Measurements from ENCODE around the gene CGA.

The CGA gene

DNA sequence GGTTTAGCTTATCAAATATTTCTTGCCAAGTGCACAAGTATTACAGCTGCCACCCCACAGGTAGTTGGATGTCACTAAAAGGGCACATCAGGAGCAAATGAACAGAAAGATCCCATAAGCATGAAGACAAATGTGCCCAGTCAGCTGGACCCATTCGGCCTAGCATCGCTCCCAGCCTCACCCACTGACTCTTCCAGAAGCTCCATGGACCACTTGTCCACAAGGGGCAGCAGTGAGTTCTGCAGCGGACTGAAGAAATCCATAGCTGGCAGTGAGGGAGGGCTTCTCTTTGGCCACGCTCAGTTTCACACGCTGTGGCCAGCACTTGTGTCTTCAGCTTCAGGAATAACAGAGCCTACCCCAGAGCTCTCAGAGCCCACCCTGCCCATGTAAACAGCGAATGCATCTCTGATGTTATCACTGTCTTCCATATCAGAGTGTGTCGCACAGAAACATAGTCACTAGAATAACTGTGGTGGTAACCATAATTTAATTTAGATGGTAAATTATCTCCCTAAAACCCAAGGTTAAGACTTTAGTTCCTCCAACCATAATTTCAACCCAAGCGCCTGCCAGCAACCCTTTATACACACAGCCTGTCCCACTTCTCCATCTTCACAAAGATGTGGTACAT, 15.8 kb downstream of the CGA start:
- TF ChIP-seq, protein P1, sequence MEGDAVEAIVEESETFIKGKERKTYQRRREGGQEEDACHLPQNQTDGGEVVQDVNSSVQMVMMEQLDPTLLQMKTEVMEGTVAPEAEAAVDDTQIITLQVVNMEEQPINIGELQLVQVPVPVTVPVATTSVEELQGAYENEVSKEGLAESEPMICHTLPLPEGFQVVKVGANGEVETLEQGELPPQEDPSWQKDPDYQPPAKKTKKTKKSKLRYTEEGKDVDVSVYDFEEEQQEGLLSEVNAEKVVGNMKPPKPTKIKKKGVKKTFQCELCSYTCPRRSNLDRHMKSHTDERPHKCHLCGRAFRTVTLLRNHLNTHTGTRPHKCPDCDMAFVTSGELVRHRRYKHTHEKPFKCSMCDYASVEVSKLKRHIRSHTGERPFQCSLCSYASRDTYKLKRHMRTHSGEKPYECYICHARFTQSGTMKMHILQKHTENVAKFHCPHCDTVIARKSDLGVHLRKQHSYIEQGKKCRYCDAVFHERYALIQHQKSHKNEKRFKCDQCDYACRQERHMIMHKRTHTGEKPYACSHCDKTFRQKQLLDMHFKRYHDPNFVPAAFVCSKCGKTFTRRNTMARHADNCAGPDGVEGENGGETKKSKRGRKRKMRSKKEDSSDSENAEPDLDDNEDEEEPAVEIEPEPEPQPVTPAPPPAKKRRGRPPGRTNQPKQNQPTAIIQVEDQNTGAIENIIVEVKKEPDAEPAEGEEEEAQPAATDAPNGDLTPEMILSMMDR (IDR thresholded peaks at IDR 0.05; ENCODE audit: extremely low read depth, insufficient read depth, missing control alignments), result peak; percentile 86
- peak; percentile 48 for DNase-seq (ENCODE audit: low spot score)
- in situ Hi-C loops (cut with MboI; ENCODE audit: low pct_unique_long_range_greater_than_20kb, low sequenced_read_pairs, unreplicated experiment), result no loop called here

DNA sequence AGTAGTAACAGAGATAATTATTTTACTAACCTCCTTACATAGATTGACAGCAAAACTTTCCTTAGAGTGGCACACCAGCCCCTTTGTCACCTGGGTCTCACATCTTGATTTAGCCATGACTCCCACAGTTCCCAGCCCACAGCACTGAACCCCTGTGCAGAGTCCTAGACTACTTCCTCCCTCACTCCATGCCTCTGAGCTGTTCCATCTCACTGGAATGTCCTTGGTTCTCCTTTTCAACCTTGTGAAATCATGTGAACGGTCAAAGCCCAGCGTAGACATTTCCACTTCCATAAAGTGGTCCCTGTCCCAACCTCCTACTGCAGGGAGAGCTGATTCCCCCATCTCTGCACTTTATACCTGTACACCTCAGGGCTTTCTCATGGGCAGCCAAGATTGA, 19.7 kb downstream of the CGA start:
- in situ Hi-C loops (cut with MboI; ENCODE audit: low pct_unique_long_range_greater_than_20kb, low sequenced_read_pairs, unreplicated experiment), result no loop called here
- no peak for DNase-seq (ENCODE audit: low spot score)
- TF ChIP-seq, protein P1 (IDR thresholded peaks at IDR 0.05; ENCODE audit: extremely low read depth, insufficient read depth, missing control alignments), result no peak

DNA sequence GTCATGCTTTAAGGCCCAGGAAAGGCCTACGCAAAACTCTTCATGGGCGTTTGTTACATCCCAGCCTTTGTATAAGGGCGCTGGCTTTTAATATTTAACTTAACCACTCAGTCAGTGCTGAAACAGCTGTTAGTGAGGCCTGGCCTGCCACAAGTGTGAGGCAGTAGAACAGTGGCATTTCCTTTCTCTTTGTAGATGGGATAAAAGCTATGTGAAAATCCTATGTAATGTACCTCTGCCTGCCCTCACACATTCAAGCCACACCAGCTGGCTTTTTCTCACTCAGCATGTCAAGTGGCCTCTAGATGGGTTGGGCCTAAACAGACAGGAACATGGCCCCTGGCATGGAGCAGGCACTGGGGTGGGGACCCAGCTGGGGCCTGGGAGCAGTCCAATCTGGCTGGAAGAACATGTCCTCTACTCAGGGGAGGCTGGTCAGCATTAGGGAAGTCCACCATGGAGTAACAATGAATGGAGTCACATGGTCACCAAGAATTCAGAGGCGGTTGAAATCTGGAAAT, 20.7 kb downstream of the CGA start:
- TF ChIP-seq, protein P1 (IDR thresholded peaks at IDR 0.05; ENCODE audit: extremely low read depth, insufficient read depth, missing control alignments), result no peak
- in situ Hi-C loops (cut with MboI; ENCODE audit: low pct_unique_long_range_greater_than_20kb, low sequenced_read_pairs, unreplicated experiment), result no loop called here
- no peak for DNase-seq (ENCODE audit: low spot score)

DNA sequence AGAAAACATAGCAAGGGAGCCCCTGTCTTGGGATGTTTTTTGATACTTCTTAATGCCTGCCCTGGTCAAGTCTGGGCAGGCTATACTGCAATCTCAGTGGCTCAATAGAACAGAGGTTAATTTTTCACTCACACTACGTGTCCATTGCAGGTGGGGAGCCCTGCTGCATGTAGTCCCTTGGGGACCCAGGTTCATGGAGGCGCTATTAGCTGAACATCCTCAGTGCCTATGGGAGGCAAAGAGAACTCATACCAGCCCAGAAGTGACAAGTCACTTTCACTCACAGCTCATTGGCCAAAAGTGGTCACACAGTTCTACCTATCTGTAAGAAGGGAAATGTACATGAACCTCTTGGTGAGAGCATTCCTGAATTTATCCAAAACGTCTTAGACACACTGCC, 23.2 kb downstream of the CGA start:
- TF ChIP-seq, protein P1 (IDR thresholded peaks at IDR 0.05; ENCODE audit: extremely low read depth, insufficient read depth, missing control alignments), result no peak
- in situ Hi-C loops (cut with MboI; ENCODE audit: low pct_unique_long_range_greater_than_20kb, low sequenced_read_pairs, unreplicated experiment), result no loop called here
- DNase-seq (ENCODE audit: low spot score), result no peak

DNA sequence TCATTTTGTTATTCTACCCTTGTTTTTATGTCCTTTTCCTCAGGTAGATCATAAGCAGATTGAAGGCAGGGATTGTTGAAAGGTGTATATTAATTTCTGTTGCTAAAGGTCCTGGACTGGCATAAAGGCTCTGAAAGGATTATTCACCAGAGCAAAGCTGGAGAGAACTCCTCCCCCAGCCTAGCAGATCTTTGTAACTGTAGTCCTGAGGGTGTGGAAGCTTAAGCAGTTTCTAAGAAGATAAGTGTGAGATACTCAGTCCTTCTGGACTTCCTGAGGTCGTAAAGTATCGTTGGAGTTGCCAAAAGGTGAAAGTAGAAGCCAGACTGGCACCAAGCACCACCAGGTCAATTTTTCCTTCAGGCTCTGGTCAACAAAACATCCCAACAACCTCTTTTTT, 24.2 kb downstream of the CGA start:
- TF ChIP-seq, protein P1 (IDR thresholded peaks at IDR 0.05; ENCODE audit: extremely low read depth, insufficient read depth, missing control alignments), result no peak
- in situ Hi-C loops (cut with MboI; ENCODE audit: low pct_unique_long_range_greater_than_20kb, low sequenced_read_pairs, unreplicated experiment), result no loop called here

DNA sequence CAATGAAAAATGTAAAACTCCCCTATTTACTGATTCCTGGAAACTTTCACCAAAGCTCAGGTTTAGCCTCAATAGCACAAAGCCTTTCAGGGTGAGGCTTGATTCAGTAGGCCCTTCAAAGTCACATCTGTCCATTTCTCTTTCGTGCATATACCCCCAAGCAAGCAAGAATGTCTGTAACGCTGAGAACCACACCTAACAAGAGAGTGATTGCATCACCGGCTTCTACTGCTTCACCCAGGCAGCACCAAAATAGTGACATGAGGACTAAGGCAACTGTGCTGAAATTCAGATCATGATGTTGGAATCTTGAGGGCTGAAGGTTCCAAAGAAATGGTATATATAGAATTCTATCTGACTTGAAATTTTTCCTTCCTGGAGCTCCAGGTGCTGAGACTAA, 26.1 kb downstream of the CGA start:
- in situ Hi-C loops (cut with MboI; ENCODE audit: low pct_unique_long_range_greater_than_20kb, low sequenced_read_pairs, unreplicated experiment), result no loop called here
- DNase-seq (ENCODE audit: low spot score), result no peak
- TF ChIP-seq, protein P1 (IDR thresholded peaks at IDR 0.05; ENCODE audit: extremely low read depth, insufficient read depth, missing control alignments), result no peak

More for the DNA sequence above, 24.2 kb downstream of the CGA start:
- no peak for DNase-seq (ENCODE audit: low spot score)
